Epidermal melanocyte (primary cell): Measurements from ENCODE around the gene PPWD1.
"Not testable (repeated sequence)": the region's sequence is repeated elsewhere in the genome, so short reads cannot be mapped to it uniquely, and the experiment has no call there.

Experiments
- DNase-seq: peaks from one replicate; pipeline ENCODE4 v3.0.0; 2011; ENCODE audit warnings: low spot score; ENCODE audit not compliant: insufficient read length

PPWD1 gene

GRCh38 chr5:65562731-65563701 is at the start of gene PPWD1, which contains the start of gene CENPK:
Gene PPWD1 (plus strand): TSS chr5:65563296. CDS start chr5:65563311, 15 bp downstream.
Gene CENPK (minus strand): TSS chr5:65563168. CDS start chr5:65554907, 8,261 bp downstream.
- DNase-seq, result peak; percentile 74

- DNase-seq, result no peak
Observed at GRCh38 chr5:65525726-65526125, 37.4 kb upstream of the PPWD1 start.

DNA sequence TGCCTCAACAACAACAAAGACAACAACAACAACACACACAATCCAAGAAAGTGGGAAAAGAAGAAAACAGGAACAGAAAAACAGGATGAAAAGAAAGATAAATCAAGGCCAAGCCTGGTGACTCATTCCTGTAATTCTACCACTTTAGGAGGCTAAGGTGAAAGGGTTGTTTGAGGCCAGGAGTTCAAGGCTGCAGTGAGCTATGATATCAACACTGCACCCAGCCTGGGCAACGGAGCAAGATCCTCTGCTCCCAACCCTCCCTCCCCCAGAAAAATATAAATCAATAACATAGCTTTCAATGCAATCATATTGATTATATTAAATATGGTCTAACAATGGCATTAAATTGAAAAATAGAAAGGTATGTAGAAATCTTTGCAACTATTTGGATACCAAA is 32.2 kb upstream of the PPWD1 start:
- no peak for DNase-seq

GRCh38 chr5:65535529-65535987 is 27.5 kb upstream of the PPWD1 start:
- DNase-seq, result peak; percentile 23

DNA sequence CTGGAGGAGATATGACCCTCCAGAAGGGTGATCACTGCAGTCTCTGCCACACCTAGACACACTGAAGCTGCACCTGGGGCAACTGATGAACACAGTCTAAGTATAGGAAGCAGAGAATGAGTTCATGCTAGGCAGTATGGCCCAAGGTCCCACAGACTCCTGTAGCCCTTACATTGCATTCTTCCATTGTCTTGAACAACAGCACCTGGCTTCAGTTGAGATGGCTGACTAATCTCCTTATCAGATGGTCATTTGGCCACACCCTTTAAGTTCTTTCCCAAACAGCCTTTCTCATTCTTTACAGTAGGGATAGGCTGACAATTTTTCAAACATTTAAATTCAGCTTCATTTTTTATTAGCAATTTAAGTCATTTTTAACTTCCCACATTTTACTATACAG is 23.3 kb upstream of the PPWD1 start:
- DNase-seq, result no peak

DNA sequence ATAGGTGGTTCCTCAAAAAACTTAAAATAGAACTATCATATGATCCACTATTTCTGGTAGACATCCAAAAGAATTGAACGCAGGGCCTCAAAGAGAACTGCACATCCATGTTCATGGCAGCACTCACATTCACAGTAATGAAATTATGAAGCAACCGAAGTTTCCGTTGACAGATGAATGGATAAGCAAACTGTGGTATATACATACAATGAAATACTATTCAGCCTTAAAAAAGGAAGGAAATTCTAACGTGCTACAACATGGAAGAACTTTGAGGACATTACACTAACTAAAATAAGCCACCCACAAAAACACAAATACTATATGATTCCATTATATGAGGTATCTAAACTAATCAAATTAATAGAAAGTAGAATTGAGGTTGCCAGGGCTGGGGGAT is 18.6 kb upstream of the PPWD1 start:
- DNase-seq, result no peak

DNA sequence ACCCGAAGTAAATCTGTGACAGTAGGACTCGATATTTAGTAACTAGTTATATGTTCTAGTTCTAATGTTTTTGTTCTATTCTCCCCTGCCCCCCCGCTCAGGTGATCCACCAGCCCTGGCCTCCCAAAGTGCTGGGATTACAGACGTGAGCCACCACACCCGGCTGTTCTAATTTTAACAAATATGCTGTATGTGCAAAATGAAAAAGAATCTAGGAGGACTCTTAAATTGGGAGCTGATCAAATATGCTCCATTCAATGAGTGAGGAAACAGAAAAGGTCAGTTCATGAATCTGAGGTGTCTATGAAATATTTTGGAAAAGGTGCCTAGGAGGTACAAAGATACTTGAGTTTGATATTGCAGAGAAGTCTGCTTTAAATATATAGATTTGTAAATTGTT is 17.0 kb upstream of the PPWD1 start:
- no peak for DNase-seq

- DNase-seq, result no peak
Observed at GRCh38 chr5:65548281-65548680, 14.8 kb upstream of the PPWD1 start.

DNA sequence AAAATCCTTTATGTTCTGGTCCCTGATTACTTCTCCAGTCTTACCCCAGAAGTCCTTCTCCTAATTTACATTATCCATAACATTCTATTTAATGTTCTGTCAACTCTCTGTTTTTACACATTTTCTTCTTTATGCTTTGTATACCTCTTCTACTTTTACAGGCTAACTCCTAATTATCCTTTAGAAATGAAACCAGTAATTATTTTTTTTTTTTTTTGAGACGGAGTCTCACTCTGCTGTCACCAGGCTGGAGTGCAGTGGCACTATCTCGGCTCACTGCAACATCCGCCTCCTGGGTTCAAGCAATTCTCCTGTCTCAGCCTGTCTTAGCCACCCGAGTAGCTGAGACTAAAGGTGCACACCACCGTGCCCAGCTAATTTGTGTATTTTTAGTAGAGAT is 9.2 kb upstream of the PPWD1 start:
- no peak for DNase-seq

GRCh38 chr5:65555287-65555686 is 7.8 kb upstream of the PPWD1 start:
- no peak for DNase-seq

GRCh38 chr5:65556181-65556580 is 6.9 kb upstream of the PPWD1 start:
- DNase-seq, result no peak

DNA sequence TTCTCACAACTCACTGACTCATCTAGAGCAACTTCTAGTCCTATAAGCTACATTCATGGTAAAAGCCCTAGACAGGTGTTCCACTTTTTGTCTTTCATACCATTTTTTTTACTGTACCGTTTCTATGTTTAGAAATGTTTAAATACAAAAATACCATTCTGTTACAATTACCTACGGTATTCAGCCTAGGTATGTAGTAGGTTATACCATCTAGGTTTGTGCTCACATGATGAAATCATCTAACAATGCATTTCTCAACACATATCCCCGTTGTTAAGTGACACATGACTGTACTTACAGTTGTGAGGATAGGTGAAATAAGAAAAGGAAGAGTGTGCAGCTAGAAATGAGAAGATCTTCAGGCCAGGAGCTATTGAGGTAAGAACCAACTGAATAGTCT is 6.4 kb upstream of the PPWD1 start:
- DNase-seq, result no peak

DNA sequence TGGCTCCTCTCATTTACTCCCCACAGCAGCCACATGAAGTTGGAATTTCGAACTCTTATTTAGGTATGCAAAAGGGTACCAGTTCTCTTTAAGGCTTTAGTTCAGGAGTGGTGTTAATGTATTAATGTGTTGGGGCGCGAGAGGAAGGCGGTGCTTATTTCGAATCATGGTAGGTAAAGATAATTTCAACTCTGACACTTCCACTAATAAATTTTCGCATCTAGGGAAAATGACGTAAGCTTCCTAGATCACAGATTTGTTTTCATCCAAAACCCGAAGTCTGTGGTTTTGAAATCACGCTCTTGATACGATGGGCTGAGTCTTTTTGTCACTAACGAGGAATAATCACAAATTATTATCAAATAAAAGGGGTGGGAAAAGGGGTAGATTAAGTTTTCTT is 681 bp downstream of the PPWD1 start:
- DNase-seq, result no peak

- no peak for DNase-seq
Observed at GRCh38 chr5:65566505-65566904, 3.4 kb downstream of the PPWD1 start.

GRCh38 chr5:65570598-65571226 is 7.6 kb downstream of the PPWD1 start:
- no peak for DNase-seq

GRCh38 chr5:65577141-65577540 is 14.0 kb downstream of the PPWD1 start:
- no peak for DNase-seq

- DNase-seq, result no peak
Observed at GRCh38 chr5:65588694-65589093, 25.6 kb downstream of the PPWD1 start.

GRCh38 chr5:65601761-65602160 is 38.7 kb downstream of the PPWD1 start:
- DNase-seq, result not testable (repeated sequence)

GRCh38 chr5:65611524-65611923 is 48.4 kb downstream of the PPWD1 start:
- no peak for DNase-seq

- no peak for DNase-seq
Observed at GRCh38 chr5:65612298-65612907, 49.3 kb downstream of the PPWD1 start.

DNA sequence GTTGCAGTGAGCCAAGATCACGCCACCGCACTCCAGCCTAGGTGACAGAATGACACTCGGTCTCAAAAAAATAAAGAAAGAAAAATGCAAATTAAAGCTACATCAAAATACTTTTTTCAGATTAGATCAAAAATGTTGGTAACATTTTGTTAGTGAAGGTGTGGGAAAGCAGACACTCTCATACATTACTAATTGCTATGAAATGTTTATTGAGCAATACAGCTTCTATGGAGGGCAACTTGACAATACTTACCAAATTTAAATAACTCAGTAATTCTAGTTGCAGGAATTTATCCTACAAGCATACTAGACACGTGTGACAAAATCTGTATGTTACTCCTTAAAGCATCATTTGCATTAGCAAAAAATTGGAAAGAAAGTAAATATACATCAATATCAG is 56.9 kb downstream of the PPWD1 start:
- DNase-seq, result no peak

DNA sequence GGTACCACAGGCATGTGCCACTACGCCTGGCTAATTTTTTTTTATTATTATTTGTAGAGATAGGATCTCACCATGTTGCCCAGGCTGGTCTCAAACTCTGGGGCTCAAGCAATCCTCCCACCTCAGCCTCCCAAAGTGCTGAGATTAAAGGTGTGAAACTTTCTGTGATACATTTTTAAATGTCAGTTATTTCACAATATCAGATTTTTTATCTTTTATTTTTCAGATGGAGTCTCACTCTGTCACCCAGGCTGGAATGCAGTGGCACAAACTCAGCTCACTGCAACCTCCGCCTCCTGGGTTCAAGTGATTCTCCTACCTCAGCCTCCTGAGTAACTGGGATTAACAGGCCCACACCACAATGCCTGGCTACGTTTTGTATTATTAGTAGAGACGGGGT is 58.9 kb downstream of the PPWD1 start:
- DNase-seq, result not testable (repeated sequence)
